Fibroblast of the conjunctiva (primary cell): ENCODE results near the gene RNFT1.
"Not testable (repeated sequence)": the region's sequence is repeated elsewhere in the genome, so short reads cannot be mapped to it uniquely, and the experiment has no call there.

ENCODE experiments used
- DNase-seq: peaks from one replicate; pipeline ENCODE4 v3.0.0-alpha.2; 2010; ENCODE audit warnings: low read depth

The RNFT1 gene

GRCh38 chr17:59964482-59965328 lies at the start of gene RNFT1:
Gene RNFT1 (minus strand): TSS chr17:59964740. CDS start chr17:59964663, 77 bp downstream.
- peak; percentile 44 for DNase-seq

GRCh38 chr17:60009326-60009725 lies 44.8 kb upstream of the RNFT1 start:
- DNase-seq: not testable (repeated sequence)

GRCh38 chr17:60008377-60008776 lies 43.8 kb upstream of the RNFT1 start:
- DNase-seq: not testable (repeated sequence)

GRCh38 chr17:60006160-60006559 lies 41.6 kb upstream of the RNFT1 start:
- DNase-seq: no peak

- DNase-seq: not testable (repeated sequence)
Measured at GRCh38 chr17:60004561-60004960, 40.0 kb upstream of the RNFT1 start.

GRCh38 chr17:60002405-60002804 lies 37.9 kb upstream of the RNFT1 start:
- DNase-seq: not testable (repeated sequence)

- DNase-seq: not testable (repeated sequence)
Measured at GRCh38 chr17:59996608-59997007, 32.1 kb upstream of the RNFT1 start.

- not testable (repeated sequence) for DNase-seq
Measured at GRCh38 chr17:59975166-59975565, 10.6 kb upstream of the RNFT1 start.

GRCh38 chr17:59973483-59973882 lies 8.9 kb upstream of the RNFT1 start:
- not testable (repeated sequence) for DNase-seq

- DNase-seq: peak; percentile 30
Measured at GRCh38 chr17:59972778-59973177, 8.2 kb upstream of the RNFT1 start.

GRCh38 chr17:59971771-59972170 lies 7.2 kb upstream of the RNFT1 start:
- not testable (repeated sequence) for DNase-seq

- DNase-seq: no peak
Measured at GRCh38 chr17:59963738-59964481, 630 bp downstream of the RNFT1 start.

- DNase-seq: no peak
Measured at GRCh38 chr17:59962739-59963318, 1.7 kb downstream of the RNFT1 start.

GRCh38 chr17:59959574-59959973 lies 5.0 kb downstream of the RNFT1 start:
- DNase-seq: not testable (repeated sequence)

- DNase-seq: no peak
Measured at GRCh38 chr17:59954856-59955255, 9.7 kb downstream of the RNFT1 start.

- no peak for DNase-seq
Measured at GRCh38 chr17:59950049-59950448, 14.5 kb downstream of the RNFT1 start.

GRCh38 chr17:59947310-59947709 lies 17.2 kb downstream of the RNFT1 start:
- not testable (repeated sequence) for DNase-seq

GRCh38 chr17:59946433-59946832 lies 18.1 kb downstream of the RNFT1 start:
- DNase-seq: not testable (repeated sequence)

- DNase-seq: no peak
Measured at GRCh38 chr17:59941131-59941530, 23.4 kb downstream of the RNFT1 start.

- DNase-seq: not testable (repeated sequence)
Measured at GRCh38 chr17:59940697-59941096, 23.8 kb downstream of the RNFT1 start.

GRCh38 chr17:59933317-59933716 lies 31.2 kb downstream of the RNFT1 start:
- not testable (repeated sequence) for DNase-seq

GRCh38 chr17:59930768-59931167 lies 33.8 kb downstream of the RNFT1 start:
- peak; percentile 36 for DNase-seq

- not testable (repeated sequence) for DNase-seq
Measured at GRCh38 chr17:59930121-59930520, 34.4 kb downstream of the RNFT1 start.
